Measurements from ENCODE around the gene NSD2.

NSD2 gene

GRCh38 chr4:1971456-1972200 is 100.4 kb downstream of the NSD2 start:
- DNase-seq (ENCODE audit: low read depth), result no peak

- DNase-seq (ENCODE audit: low read depth), result no peak
These were observed 101.2 kb downstream of the NSD2 start for GRCh38 chr4:1972414-1972813.

- no peak for DNase-seq (ENCODE audit: low read depth)
These were observed 102.0 kb downstream of the NSD2 start for GRCh38 chr4:1973218-1973617.

- no peak for DNase-seq (ENCODE audit: low read depth)
These were observed 102.5 kb downstream of the NSD2 start for GRCh38 chr4:1973661-1974060.

- no peak for DNase-seq (ENCODE audit: low read depth)
These were observed 103.6 kb downstream of the NSD2 start for GRCh38 chr4:1974840-1975239.

GRCh38 chr4:1975391-1975801 is 104.2 kb downstream of the NSD2 start:
- DNase-seq (ENCODE audit: low read depth), result no peak

GRCh38 chr4:1975880-1976279 is 104.7 kb downstream of the NSD2 start:
- no peak for DNase-seq (ENCODE audit: low read depth)

GRCh38 chr4:1976416-1977352 is 105.5 kb downstream of the NSD2 start:
- DNase-seq (ENCODE audit: low read depth), result no peak

GRCh38 chr4:1978226-1978625 is 107.0 kb downstream of the NSD2 start:
- no peak for DNase-seq (ENCODE audit: low read depth)

- DNase-seq (ENCODE audit: low read depth), result no peak
These were observed 107.7 kb downstream of the NSD2 start for GRCh38 chr4:1978741-1979476.

GRCh38 chr4:1979477-1980196 is 108.4 kb downstream of the NSD2 start:
- DNase-seq (ENCODE audit: low read depth), result no peak

- DNase-seq (ENCODE audit: low read depth), result no peak
These were observed 109.4 kb downstream of the NSD2 start for GRCh38 chr4:1980561-1981041.

GRCh38 chr4:1981251-1982058 is 110.3 kb downstream of the NSD2 start:
- DNase-seq (ENCODE audit: low read depth), result no peak

GRCh38 chr4:1982124-1983052 is 111.2 kb downstream of the NSD2 start:
- no peak for DNase-seq (ENCODE audit: low read depth)

GRCh38 chr4:1983053-1983845 is 112.1 kb downstream of the NSD2 start:
- DNase-seq (ENCODE audit: low read depth), result no peak

GRCh38 chr4:1983846-1984405 is 112.7 kb downstream of the NSD2 start:
- DNase-seq (ENCODE audit: low read depth), result no peak

- no peak for DNase-seq (ENCODE audit: low read depth)
These were observed 113.4 kb downstream of the NSD2 start for GRCh38 chr4:1984406-1985191.

GRCh38 chr4:1985294-1985693 is 114.1 kb downstream of the NSD2 start:
- DNase-seq (ENCODE audit: low read depth), result no peak
